Measurements from ENCODE around the gene PRADC1.
"Not testable (repeated sequence)": the region's sequence is repeated elsewhere in the genome, so short reads cannot be mapped to it uniquely, and the experiment has no call there.

Gene PRADC1

GRCh38 chr2:73233154-73233931 lies at the start of gene PRADC1:
Gene PRADC1, minus strand, starts transcription at chr2:73233239. Its CDS starts 79 bp downstream, at chr2:73233160.
- peak; percentile 97 for DNase-seq

GRCh38 chr2:73281244-73281643 lies 48.2 kb upstream of the PRADC1 start:
- DNase-seq, result no peak

DNA sequence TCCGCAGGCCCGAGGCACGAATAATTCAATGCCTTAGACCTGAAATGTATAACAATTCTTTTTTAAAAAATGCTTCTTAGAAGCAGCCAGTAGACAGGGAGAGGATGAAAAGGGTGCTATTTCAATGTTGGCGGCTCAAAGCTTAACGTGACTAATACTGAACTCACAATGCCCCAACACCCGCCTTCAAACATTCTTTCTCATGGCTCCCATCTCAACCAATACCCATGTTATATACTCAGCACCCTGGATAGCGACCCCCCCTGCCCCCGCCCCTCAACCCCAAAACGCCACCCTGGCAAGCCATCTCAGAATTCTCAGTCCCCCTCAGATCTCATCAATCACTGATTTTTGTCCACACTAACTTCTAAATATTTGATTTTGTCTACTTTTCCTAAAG lies 46.8 kb upstream of the PRADC1 start:
- DNase-seq, result no peak

DNA sequence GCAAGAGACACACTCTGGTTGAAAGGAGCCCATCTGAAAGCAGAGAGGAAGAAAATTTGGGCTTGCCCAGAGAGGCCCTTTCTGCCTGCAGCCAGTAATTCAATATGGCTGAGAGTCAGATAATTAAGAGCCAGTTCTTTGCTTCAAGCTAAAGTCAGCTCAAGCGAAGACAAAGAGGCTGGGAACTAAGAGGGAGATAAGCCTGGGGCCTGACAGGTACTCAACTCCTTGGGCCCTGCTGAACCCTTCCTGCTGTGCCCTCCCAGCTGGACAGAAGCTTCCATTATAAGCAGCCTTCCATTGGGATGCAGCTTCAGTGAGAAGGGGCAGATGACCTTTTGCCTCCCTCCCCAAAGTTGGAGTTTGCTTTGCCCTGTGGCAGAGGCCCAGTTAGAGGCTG lies 39.2 kb upstream of the PRADC1 start:
- no peak for DNase-seq

GRCh38 chr2:73269686-73270465 lies 36.8 kb upstream of the PRADC1 start:
- DNase-seq, result no peak

DNA sequence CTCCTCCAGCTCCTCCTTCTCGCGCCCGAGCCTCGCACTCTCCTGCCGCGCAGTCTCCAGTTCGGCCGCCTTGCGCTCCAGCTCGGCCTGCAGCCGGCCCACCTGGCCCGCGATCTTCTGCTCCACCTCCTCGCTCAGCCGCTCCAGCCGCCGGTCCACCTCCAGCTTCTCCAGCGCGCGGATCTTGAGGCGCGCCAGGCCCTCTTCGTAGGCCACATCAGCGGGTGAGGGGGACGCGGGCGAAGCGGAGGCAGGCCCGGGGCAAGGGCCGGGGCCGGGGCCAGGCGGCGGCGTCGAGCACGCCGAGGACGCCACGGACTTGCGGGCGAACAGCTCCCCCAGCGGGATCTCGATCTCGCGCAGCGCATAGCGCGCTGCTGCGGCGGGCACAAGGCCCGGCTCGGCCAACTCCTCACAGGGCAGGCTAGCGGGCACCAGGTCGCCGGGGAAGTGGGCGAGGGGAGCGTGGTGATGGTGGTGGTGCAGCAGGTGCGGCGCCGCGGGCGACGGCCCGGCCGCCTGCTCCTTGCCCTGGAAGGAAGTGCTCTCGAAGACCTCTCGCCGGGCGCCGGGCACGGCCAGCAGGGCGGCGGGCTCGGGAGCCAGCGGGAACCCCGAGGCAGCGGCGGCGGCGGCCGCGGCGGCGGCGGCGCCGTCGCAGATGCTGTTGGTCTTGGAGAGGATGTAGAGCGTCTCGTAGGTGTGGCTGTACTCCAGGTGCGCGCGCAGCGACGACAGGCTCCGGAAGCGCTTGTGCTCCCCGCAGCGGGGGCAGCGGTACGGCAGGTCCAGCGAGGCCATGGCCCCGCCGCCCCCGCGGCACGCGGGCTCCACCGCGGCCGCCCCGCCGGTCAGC lies 36.0 kb upstream of the PRADC1 start:
- DNase-seq, result peak; percentile 85

DNA sequence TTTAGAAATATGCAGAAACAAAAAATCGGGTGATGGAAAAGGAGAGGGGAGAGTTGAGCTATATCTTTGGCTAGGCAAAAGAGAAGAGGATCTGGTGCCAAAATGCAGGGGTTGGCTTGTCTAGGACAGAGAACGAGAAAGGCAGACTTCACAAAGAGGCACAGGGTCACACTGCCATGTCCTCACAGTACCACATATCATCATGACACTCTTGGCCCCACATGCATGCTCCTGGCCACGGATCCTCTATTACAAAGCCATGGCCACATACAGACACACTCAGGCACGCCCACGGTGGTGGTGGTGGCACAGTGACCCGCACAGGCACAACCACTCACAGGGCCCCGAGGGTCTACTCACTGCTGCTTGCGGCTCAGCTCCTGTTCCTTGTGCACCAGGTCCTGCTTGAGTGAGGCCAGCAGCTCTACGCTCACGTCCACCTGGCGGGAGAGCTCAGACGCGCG lies 35.4 kb upstream of the PRADC1 start:
- DNase-seq, result no peak

DNA sequence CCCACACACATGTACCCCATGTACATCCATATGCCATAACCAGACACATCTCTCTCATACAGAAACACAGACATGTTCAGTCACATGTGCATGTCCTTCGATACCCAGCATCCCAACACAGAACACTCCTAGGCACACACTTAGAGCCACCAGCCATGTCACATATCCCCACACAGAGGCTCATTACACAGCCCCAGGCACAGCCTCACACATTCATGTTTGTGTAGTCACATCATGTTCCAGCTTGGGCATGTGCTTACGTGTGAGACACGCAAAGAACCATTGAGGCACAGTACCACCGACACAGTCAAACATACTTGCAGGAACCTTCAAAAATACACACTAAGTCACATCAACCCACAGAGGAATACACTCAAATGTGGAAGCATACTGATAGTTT lies 34.0 kb upstream of the PRADC1 start:
- DNase-seq, result no peak

DNA sequence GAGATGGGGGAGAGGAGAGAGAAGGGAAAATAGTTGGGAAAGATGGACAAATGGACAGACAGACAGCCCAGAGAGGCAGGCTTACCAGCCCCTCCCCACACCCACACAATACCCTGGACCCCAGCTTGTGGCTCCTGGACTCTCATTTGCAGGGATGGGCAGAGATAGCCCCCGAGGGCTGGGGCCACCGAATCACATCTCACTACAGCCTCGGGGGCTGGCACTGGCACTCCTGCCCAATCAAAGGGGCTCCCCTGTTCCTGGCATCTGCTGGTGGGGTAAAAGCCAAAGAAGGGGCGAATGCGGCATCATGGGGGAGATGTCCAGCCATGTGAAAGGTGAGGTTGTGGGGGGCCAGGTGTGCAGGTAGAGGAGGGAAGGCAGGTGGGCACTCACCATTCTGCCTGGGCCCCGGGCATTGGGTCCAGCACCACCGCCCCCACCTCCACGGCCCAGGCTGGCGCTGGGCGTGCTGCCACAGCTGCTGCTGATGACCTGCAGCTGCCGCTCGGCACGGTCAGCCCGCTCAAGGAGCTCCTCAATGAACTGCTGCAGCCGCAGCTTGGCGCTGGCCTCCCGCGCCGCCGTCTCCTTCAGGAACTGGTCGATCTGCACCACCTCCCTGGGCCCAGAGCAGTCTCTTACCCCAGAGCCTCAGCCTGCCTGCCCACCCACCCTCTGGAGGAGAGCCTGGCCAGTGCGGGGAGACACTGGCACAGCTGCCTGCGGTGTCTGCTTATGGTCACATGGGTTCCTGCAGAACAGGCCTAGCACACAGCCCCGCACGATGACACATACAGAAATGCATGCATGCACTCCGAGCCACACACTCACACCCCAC lies 33.2 kb upstream of the PRADC1 start:
- no peak for DNase-seq

DNA sequence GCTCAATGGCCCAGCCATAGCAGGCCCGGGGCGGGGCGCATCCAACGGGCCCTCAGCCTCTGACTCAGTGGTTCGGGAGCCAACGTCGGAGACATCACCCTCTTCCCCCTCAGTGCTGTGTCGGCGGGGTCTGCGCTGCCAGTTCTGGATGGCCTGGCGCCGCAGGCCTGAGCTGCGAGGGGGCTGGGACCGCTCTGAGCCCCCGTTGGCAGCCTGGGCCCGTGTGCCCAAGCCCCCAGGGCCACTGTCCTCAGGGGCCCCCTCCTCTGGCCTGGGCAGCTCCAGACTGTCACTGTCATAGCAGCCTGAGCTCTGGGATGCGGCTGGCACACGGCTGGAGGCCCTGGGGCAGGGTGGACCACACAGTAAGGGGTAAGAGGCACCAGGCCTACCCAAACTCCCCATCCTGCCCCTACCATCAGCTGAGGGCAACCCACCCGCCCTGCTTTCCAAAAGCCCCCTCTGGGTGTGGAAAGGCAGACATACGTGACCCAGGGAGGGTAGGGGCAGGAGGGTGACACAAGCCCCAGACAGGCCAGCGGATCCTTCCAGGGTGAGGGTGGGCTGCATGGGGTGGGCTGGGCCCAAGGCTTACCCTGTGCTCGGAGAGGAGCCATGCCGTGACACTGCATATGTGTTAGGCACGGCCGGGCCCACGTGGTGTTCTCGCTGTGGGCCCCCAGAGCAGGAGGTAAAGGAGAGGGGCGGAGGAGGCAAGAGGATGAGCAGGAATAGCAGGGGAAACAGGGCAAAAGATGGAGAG lies 32.4 kb upstream of the PRADC1 start:
- no peak for DNase-seq

- no peak for DNase-seq
These were observed 31.7 kb upstream of the PRADC1 start for GRCh38 chr2:73264783-73265182.

DNA sequence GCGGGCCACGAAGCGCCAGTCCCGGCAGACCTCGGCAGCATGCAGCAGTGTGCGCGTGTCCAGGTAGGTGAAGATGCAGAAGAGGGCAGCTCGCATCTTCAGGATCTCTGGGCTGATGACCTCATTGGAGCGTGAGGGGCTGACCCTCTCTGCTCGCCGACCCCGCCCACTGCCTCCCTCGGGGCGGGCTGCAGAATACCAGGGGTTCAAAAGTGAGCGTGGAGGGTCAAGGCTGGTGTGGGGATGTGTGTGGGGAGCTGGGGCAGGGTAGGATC lies 31.2 kb upstream of the PRADC1 start:
- no peak for DNase-seq

DNA sequence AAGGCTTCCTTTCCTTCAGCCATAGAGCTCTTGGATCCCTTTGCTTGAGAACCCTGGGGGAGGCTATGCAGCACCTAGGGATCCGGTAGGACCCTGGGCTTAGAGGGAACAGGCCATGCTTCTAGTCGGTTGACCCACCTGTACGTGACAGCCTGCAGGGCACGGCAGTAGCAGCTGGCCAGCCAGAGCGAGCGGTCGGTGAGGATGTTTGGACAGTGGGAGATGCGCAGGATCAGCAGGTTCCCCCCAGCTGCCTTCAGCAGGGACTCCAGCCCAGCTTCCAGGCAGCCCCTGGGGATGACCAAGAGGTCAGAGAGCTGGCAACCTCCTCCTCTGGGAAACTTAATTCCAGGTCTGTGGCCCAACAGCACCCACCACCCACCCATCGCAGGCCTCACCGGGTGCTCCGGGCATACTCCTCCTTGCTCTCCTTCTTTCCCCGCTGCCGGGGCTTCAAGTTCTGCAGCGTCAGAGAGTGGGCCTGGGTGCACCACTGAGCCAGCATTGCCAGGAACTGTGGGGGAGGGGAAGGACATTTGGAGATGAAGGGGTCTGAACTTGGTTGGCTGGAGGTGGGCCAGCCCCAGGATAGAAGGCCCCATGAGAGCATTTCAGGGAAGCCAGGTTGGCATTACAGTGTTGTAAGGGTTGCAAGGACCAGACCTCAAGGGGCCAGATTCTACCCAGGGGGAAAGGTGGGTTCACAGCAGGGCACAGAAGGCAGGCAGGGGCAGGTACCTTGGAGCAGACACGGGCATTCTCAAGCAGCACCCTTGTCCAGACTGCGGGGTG lies 30.7 kb upstream of the PRADC1 start:
- no peak for DNase-seq

DNA sequence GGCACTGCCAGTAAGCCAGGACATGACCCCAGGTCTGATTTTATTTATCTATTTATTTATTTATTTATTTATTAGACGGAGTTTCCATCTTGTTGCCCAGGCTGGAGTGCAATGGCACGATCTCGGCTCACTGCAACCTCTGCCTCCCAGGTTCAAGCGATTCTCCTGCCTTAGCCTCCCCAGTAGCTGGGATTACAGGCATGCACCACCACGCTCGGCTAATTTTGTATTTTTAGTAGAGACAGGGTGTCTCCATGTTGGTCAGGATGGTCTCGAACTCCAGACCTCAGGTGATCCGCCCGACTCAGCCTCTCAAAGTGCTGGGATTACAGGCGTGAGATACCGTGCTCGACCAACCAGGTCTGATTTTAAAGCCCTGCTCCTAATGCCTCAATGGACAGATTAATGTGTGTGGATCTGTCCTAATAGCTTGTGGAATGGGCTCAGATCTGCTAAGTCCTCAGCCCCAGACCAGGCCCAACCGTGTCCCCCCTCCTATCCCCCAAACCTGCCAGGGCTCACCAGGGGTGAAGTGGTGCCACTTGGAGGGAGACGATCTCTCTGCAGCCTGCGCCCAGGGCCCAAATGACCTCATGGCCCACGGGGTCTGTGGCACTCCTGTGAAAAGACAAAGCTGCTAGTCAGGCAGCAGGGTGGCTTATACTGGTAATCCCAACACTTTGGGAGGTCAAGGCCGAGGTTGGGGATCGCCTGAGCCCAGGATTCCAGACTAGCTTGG lies 29.8 kb upstream of the PRADC1 start:
- not testable (repeated sequence) for DNase-seq

DNA sequence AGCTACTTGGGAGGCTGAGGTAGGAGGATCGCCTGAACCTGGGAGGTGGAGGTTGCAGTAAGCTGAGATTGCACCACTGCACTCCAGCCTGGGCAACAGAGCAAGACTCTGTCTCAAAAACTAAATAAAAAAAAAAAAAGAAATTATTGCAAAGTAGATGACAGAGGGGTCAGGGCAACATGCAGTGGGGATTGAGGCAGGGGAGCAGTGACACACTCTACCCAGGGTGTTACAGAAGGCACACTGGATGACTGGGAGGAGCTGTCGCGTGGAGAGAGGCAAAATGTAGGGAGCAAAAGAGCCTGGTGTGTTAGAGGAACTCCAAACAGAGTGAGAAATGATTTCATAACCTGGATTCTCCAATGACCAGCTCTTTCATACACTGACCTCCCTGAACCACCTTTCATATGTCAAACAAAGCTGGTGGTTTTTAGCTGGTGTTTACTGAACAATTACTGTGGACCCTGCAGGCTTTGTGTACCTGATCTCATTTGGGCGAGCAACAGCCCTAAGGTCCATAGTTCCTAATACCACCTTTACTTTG lies 29.1 kb upstream of the PRADC1 start:
- DNase-seq, result no peak

GRCh38 chr2:73260338-73260984 lies 27.4 kb upstream of the PRADC1 start:
- DNase-seq, result no peak

- DNase-seq, result no peak
These were observed 26.8 kb upstream of the PRADC1 start for GRCh38 chr2:73259704-73260337.

DNA sequence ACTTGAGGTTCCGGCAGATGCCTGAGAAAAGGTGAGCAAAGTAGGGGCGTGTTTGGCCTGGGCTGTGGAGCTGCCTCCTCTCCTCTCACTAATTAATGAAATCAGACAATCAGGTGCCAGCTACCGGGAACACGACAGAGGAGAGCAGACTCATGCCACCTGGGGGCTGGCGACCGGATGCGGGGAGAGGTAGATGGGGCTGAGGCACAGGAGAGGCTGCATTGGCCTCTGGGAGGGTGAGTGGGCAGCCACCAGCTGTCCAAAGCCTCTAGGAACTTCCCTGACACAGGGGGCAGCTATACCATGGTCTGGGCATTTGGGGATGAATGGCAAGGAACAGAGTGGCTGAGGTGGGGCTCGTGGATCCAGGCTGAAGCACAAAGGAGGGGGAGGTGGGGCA lies 26.2 kb upstream of the PRADC1 start:
- DNase-seq, result no peak

DNA sequence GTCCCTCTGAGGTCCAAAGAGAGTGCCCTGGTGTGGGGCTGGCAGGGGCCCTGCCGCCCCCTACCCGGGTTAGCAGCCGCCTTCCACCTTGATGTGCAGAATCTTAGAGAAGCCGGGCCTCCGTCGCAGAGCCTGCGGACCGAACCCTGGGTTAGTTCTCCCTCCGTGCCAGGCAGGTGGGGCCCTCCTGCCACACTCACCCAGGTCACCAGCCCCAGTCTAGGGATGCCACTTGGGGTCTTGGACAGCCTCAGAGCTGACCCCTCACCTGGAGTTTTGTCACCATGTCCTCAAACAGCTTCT lies 25.8 kb upstream of the PRADC1 start:
- no peak for DNase-seq

Measured in NCI-H1105 (cell line).